Fibroblast of villous mesenchyme (primary cell): ENCODE results near the gene FAM131A. TPM values are rescaled to one million over a fixed set of nuclear protein-coding genes. Genes with fewer than 3 reads are reported as not detected.

Experiments used
- DNase-seq: peaks from one replicate; pipeline ENCODE4 v3.0.0-alpha.2; 2010; ENCODE audit warnings: low read depth
- H3K4me3 ChIP-seq: 2 replicates; pipeline ENCODE4 v1.5.1; 2011; ENCODE audit warnings: low read depth, mild to moderate bottlenecking, low read length
- CTCF ChIP-seq: IDR thresholded peaks from 2 replicates; pipeline ENCODE4 v1.5.1; 2012; ENCODE audit warnings: low read depth, mild to moderate bottlenecking, low read length; ENCODE audit not compliant: insufficient read depth
- total RNA-seq: library from RNA; depleted of rRNA; stranded (reverse); fragments of >200 nt; gene quantifications from 2 replicates; pipeline ENCODE4 v1.2.3, GENCODE V29; 2012

The FAM131A gene
- total RNA-seq, 1 donor, result 17.3 TPM

- DNase-seq, result no peak
- TF ChIP-seq CTCF, result no peak
- no peak overlapping the region for H3K4me3 ChIP-seq
These were observed 13.7 kb upstream of the FAM131A start for GRCh38 chr3:184323696-184324095.

DNA sequence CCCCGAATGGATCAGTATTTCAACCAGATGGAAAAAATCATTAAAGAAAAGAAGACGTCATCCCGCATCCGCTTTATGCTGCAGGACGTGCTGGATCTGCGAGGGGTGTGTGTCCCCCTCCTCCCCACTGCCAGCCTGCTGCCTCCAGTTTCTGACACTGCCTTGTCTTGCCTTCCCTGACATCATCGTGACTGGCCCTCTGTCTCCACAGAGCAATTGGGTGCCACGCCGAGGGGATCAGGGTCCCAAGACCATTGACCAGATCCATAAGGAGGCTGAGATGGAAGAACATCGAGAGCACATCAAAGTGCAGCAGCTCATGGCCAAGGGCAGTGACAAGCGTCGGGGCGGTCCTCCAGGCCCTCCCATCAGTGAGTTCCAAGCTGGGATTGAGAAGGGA, 12.1 kb upstream of the FAM131A start:
- no peak overlapping the region for H3K4me3 ChIP-seq
- no peak for TF ChIP-seq CTCF
- DNase-seq, result no peak

DNA sequence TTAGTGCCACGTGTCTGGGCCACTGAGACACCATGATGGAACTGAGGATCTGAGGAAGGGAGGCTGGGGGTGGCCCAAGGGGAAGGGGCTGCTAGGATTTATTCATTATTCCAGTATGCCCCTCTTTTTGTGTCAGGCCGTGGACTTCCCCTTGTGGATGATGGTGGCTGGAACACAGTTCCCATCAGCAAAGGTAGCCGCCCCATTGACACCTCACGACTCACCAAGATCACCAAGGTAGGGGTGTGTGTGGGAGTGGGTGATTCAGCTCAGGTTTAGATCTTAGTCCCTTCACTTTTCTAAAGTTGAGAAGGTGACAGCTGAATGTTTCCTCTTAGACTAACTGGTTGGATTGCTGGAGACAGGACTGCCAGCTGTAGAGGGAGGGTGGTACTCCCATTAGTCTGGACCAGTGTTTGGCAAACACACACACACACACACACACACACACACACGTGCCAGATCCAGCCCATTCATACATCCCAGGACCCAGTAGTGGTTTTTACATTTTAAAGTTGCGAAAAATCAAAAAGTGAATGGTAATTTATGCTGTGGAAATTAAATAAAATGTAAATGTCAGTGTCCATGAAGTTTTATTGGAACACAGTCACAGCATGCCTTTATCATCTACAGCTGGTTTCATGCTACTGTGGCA, 11.6 kb upstream of the FAM131A start:
- TF ChIP-seq CTCF, result no peak
- no peak for DNase-seq
- H3K4me3 ChIP-seq, result no peak overlapping the region

GRCh38 chr3:184327171-184327570, 10.2 kb upstream of the FAM131A start:
- H3K4me3 ChIP-seq, result no peak overlapping the region
- no peak for TF ChIP-seq CTCF
- no peak for DNase-seq

GRCh38 chr3:184328516-184328915, 8.9 kb upstream of the FAM131A start:
- TF ChIP-seq CTCF, result no peak
- no peak overlapping the region for H3K4me3 ChIP-seq
- DNase-seq, result no peak

DNA sequence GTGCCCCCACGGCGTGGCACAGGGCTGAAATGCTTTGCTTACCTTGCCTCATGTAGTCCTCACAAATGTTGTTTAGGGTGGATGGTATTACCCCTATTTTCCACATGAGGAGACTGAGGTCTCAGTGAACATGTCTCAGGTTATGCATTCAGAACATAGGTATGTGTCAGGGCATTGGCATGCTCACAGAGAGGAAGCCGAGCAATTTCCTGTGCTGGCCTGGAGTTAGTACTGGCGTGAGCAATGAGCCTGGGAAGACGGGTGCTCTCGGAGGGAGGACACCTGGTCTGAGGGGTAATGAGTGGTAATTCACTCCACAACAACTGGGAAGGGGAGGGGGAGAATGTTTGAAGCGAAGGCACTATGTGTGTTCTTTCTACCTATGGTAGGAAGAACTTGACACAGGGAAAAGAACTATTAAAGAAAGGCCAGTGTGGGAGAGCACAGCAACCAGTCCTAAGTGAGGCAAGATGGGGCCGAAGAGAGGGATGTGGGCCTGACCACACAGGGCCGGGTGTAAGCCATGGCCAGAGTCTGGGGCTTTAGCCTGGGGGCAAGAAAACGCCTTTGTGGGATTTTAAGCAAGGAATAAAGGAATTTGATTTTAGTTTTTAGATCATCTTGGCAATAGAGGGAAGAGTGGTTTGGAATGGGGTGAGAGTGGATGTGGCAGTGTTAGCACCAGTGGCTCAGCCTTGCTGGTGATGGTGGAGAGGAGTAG, 4.9 kb upstream of the FAM131A start:
- DNase-seq, result peak; percentile 79
- no peak overlapping the region for H3K4me3 ChIP-seq
- TF ChIP-seq CTCF, result no peak

DNA sequence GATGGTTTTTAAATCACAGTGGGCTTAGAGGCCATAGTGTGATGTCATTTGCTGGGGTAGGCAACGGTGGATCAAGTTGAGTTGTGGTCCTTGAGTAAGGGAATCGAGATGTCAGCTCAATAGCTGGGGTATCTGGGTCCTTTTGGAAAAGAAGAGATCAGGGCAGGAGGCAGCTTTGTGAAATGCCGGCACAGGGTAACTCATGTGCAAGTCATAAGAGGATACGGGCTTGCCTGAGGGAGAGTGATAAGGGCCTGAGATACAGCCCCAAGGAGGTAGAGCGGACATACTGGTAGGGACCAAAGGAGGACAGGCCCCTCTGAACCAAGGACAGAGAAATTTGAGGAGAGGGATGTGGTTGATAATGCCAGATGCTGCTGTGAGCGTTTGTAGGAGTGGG, 4.2 kb upstream of the FAM131A start:
- no peak overlapping the region for H3K4me3 ChIP-seq
- no peak for DNase-seq
- TF ChIP-seq CTCF, result no peak
